OCI-LY3 (cell line): Measurements from ENCODE around the gene PPP1R3G.

ENCODE experiments used
- H2AFZ ChIP-seq: fragments of 200-600, 300-600 bp; shearing (Covaris generic); 2 replicates; pipeline ENCODE4 v1.6.0; 2014; ENCODE audit warnings: antibody characterized with exemption, low read depth, low read length
- H3K27ac ChIP-seq: fragments of 200-600, 300-600 bp; sonication (generic); 2 replicates; pipeline ENCODE4 v1.5.1; 2014; ENCODE audit warnings: mild to moderate bottlenecking, low read length, moderate library complexity, mixed read lengths
- H3K27me3 ChIP-seq: fragments of 200-600, 300-600 bp; sonication (generic); 2 replicates; pipeline ENCODE4 v1.6.1; 2014; ENCODE audit warnings: low read depth, low read length, mixed read lengths
- H3K36me3 ChIP-seq: fragments of 200-600, 300-600 bp; sonication (generic); replicated peaks from 2 replicates; pipeline ENCODE3; 2014; ENCODE audit warnings: low read depth, low read length, mixed read lengths
- H3K4me1 ChIP-seq: fragments of 300-600, 200-600 bp; sonication (generic); 2 replicates; pipeline ENCODE4 v1.6.1; 2014; ENCODE audit warnings: low read length, mixed read lengths
- H3K4me2 ChIP-seq: fragments of 200-600, 300-600 bp; sonication (generic); 2 replicates; pipeline ENCODE4 v1.6.1; 2014; ENCODE audit warnings: low read length, mixed read lengths
- H3K4me3 ChIP-seq: fragments of 300-600, 200-600 bp; sonication (generic); 2 replicates; pipeline ENCODE4 v1.5.1; 2014; ENCODE audit warnings: antibody characterized with exemption, mild to moderate bottlenecking, low read length, moderate library complexity
- H3K79me2 ChIP-seq: fragments of 300-600, 200-600 bp; shearing (Covaris generic); 2 replicates; pipeline ENCODE4 v1.6.1; 2014; ENCODE audit warnings: mild to moderate bottlenecking, low read length, mixed read lengths
- H3K9ac ChIP-seq: fragments of 300-600, 200-600 bp; shearing (Covaris generic); 2 replicates; pipeline ENCODE4 v1.6.0; 2014; ENCODE audit warnings: mild to moderate bottlenecking, low read length, moderate library complexity
- H3K9me3 ChIP-seq: fragments of 200-600, 300-600 bp; shearing (Covaris generic); 2 replicates; pipeline ENCODE4 v1.6.1; 2014; ENCODE audit warnings: low read length, mixed read lengths; ENCODE audit not compliant: insufficient read depth
- H4K20me1 ChIP-seq: fragments of 200-600, 300-600 bp; sonication (generic); 2 replicates; pipeline ENCODE4 v1.6.1; 2016; ENCODE audit warnings: low read length, mixed read lengths; ENCODE audit not compliant: insufficient read depth
- EZH2phosphoT487 ChIP-seq: fragments of 200-600 bp; shearing (Covaris generic); IDR thresholded peaks from 2 replicates; pipeline ENCODE4 v1.6.1; 2018; ENCODE audit warnings: antibody characterized with exemption, mixed run types, low read depth
- TF ChIP-seq, protein P1 (sequence below): fragments of 200-600, 300-600 bp; sonication (generic); IDR thresholded peaks from 2 replicates; pipeline ENCODE4 v1.5.1; 2014; ENCODE audit warnings: antibody characterized with exemption, low read length, low read depth

PPP1R3G gene

DNA sequence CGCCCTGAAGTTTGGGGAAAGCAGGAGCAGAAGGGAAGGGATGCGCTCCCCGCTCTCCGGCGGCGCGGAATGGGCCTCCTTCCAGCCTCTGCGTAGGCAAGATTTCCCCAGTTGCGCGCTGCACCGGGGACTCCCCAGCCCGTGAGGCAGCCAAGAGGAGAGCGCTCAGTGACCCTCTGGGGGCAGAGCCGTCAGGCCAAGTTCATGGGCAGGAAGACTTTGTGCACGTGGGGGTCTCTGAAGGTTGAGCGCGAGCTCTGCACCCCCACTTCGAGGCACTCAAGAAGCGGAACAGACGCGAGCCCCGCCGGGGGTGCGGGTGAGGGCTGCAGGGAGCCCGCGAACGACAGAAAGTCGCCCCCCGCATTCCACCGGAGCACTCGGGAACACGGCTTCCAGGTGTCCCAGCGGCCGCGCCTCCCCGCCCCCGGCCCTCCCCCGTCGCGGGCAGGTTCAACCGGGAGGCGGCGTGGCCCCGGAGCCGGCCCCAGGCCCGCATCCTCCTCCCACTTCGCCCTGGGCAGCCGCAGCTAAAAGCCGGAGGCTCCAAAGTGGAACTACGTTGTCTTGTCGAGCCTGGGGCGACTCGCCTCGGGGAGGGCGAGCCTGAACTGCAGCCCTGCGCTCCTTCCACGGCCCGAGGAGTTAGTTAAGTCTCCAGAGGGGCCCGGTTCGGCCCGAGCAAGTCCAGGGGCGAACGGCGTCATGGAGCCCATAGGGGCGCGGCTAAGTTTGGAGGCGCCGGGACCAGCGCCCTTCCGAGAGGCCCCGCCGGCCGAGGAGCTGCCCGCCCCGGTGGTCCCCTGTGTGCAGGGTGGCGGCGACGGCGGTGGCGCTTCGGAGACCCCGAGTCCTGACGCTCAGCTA, at the start of gene PPP1R3G:
PPP1R3G (plus strand) TSS at position 561 of the 867 bp plus-strand sequence; CDS start at position 706, 145 bp downstream.
- Histone ChIP-seq H3K36me3 (no peaks in the 10 kb centered on the region), H2AFZ (peak within 1 kb of the TSS; percentile 72), H3K9me3 (no peaks in the 10 kb centered on the region), H3K4me3 (peak within 1 kb of the TSS; percentile 86), H3K27ac (no peak within 1 kb of the TSS), H3K79me2 (no peaks in the 10 kb centered on the region), H3K4me1 (peaks cover under 1% of the 10 kb centered on the region; the same call in 1 of the 2 replicates), H3K9ac (peak within 1 kb of the TSS; percentile 64), H3K27me3 (0 out of 2 replicates have a peak, but pooled peaks cover 4% of the 10 kb centered on the region), H3K4me2 (peak within 1 kb of the TSS; percentile 82), H4K20me1 (no peaks in the 10 kb centered on the region)
- TF ChIP-seq, protein P1, sequence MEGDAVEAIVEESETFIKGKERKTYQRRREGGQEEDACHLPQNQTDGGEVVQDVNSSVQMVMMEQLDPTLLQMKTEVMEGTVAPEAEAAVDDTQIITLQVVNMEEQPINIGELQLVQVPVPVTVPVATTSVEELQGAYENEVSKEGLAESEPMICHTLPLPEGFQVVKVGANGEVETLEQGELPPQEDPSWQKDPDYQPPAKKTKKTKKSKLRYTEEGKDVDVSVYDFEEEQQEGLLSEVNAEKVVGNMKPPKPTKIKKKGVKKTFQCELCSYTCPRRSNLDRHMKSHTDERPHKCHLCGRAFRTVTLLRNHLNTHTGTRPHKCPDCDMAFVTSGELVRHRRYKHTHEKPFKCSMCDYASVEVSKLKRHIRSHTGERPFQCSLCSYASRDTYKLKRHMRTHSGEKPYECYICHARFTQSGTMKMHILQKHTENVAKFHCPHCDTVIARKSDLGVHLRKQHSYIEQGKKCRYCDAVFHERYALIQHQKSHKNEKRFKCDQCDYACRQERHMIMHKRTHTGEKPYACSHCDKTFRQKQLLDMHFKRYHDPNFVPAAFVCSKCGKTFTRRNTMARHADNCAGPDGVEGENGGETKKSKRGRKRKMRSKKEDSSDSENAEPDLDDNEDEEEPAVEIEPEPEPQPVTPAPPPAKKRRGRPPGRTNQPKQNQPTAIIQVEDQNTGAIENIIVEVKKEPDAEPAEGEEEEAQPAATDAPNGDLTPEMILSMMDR, result no peak
- no peak for TF ChIP-seq EZH2phosphoT487

DNA sequence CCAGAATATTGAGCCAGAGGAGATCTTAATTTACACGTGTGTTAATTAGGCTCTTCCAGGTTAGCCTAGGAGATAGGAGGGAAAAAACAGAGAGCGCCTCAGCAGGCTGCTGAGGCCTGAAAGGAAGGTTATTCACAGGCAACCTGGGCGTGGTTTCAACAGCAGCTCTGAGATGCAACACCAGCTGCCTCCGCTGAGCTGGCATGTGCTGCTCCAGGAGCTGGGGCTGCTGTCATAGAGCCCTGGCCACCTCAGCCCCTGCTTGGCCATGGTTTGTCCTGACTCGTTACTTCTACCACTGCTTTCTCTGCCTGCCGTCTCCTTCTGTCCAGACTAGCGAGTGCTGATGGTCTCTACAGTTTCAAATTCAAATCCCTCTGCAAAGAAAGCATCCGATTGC, 48.9 kb upstream of the PPP1R3G start:
- Histone ChIP-seq H2AFZ (no peak overlapping the region), H3K27me3 (no peaks in the 10 kb centered on the region), H3K4me3 (no peak overlapping the region), H3K4me1 (no peaks in the 10 kb centered on the region), H3K79me2 (no peaks in the 10 kb centered on the region), H3K36me3 (no peaks in the 10 kb centered on the region), H3K9ac (no peak overlapping the region), H4K20me1 (no peaks in the 10 kb centered on the region), H3K9me3 (no peaks in the 10 kb centered on the region), H3K4me2 (no peak overlapping the region), H3K27ac (no peak overlapping the region)
- no peak for TF ChIP-seq EZH2phosphoT487
- TF ChIP-seq, protein P1, result no peak

DNA sequence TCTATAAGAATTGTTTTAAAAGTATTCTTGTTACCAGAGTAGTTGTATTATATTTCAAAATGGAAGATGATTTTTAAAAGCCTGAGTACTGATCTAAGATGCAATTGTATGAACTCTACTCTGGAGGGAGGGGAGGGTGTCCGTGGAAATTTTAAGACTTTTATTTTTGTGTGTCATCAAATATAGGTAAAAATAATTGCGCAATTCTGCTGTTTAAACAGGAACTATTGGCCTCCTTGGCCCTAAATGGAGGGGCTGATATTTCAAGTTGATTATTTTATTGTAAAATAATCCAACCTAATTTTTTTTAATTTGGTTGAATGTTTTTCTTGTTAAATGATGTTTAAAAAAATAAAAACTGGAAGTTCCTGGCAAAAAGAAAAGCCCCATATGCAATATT, 43.2 kb upstream of the PPP1R3G start:
- H3K4me1 ChIP-seq, result no peaks in the 10 kb centered on the region
- H3K4me3 ChIP-seq, result no peak overlapping the region
- no peak for TF ChIP-seq EZH2phosphoT487
- no peaks in the 10 kb centered on the region for H3K36me3 ChIP-seq
- H3K9me3 ChIP-seq, result no peaks in the 10 kb centered on the region
- no peaks in the 10 kb centered on the region for H4K20me1 ChIP-seq
- H3K9ac ChIP-seq, result no peak overlapping the region
- no peaks in the 10 kb centered on the region for H3K79me2 ChIP-seq
- no peak overlapping the region for H2AFZ ChIP-seq
- no peak overlapping the region for H3K4me2 ChIP-seq
- no peak overlapping the region for H3K27ac ChIP-seq
- no peaks in the 10 kb centered on the region for H3K27me3 ChIP-seq

DNA sequence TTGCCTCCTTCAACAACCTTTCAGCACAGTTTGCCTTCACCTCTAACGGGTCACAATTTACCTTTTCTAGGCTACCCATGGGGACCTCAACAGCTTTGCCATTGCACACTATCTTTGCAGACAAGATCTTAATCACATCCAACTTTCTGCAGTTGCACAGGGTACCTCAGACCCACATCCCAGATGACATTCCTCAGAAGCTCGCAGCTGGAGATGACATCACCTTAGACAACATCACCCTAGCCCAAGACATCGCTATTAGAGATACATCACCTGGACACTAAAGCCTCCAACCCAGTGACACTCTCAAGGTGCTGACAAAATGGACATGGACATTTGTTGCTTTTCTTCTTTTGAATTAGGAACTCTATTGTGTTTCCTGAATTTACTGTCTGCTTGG, 42.7 kb upstream of the PPP1R3G start:
- Histone ChIP-seq H3K4me3 (no peak overlapping the region), H3K4me1 (no peaks in the 10 kb centered on the region), H4K20me1 (no peaks in the 10 kb centered on the region), H3K9ac (no peak overlapping the region), H2AFZ (no peak overlapping the region), H3K27me3 (no peaks in the 10 kb centered on the region), H3K27ac (no peak overlapping the region), H3K36me3 (no peaks in the 10 kb centered on the region), H3K9me3 (no peaks in the 10 kb centered on the region), H3K4me2 (no peak overlapping the region), H3K79me2 (no peaks in the 10 kb centered on the region)
- TF ChIP-seq, protein P1, result no peak
- no peak for TF ChIP-seq EZH2phosphoT487
